NCI-H460 (cell line): ENCODE measurements around the gene NOC4L. TPM values are rescaled to one million over a fixed set of nuclear protein-coding genes. Genes with fewer than 3 reads are reported as not detected.

Experiments used
- DNase-seq: peaks from one replicate; pipeline ENCODE4 v3.0.0-alpha.2; 2016; ENCODE audit warnings: low read depth; ENCODE audit errors: extremely low read depth
- total RNA-seq: library from RNA; depleted of rRNA; stranded (reverse); fragments of >200 nt; shearing (Covaris generic); gene quantifications from 2 replicates; pipeline ENCODE4 v1.2.3, GENCODE V29; 2014

Gene NOC4L
- total RNA-seq, 1 experiment from 2014 or later, result 26.4 TPM

GRCh38 chr12:132166801-132167591, 22.7 kb downstream of the NOC4L start:
- DNase-seq, result no peak

- no peak for DNase-seq
Measured at GRCh38 chr12:132167611-132168310, 23.5 kb downstream of the NOC4L start.

DNA sequence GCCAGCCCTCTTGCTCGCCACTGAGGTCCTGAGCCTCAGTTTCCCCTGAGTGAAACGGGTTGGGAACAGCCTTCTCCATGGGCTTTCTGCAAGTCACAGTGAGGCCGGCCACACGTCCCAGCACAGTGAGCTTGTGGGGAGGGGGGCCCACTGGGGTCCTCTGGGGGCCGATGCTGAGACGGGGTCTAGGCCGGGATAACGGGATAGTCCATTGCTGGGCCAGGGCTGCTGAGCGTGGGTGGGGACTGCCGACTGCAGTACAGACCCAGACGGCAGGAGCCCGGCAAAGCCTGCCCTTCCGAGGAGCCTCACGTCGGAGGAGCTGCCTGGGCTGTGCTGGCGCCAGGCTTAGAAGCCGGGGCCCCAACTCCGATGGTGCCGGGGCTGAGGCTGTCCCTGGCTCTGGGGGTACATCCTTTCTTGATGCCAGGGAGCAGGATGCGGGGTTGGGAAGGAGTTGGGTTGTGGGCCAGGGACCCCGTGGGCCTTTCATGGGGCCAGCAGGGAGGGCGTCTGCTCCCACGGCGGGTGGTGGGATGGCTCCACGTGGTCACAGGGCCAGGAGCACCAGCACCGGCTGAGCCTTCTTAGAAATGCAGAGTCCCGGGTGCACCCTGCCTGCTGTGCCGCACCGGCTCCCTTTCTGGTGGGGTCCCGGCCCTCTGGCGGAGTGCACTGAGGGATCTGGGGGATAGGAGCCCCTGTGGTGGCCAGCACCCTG, 24.2 kb downstream of the NOC4L start:
- no peak for DNase-seq

DNA sequence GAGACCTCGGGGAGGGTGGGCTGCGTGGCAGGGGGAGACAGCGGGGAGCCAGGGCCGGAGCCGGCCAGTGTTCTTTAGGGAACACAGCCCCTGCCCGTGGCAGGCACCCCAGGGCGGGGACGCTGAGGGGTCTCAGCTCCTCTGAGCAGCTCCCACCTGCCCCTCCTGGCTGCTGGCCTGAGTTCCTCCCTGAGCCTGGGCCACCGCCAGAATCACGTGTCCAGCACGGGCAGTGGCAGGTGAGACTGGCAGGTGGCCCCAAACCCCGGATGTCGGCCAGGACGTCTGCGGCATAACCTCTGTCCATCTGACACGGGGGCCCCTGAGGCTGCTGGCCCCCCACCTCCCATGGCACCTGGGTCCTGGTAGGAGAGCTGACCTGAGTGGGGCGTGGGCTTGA, 25.1 kb downstream of the NOC4L start:
- no peak for DNase-seq

GRCh38 chr12:132170094-132170636, 25.9 kb downstream of the NOC4L start:
- no peak for DNase-seq

DNA sequence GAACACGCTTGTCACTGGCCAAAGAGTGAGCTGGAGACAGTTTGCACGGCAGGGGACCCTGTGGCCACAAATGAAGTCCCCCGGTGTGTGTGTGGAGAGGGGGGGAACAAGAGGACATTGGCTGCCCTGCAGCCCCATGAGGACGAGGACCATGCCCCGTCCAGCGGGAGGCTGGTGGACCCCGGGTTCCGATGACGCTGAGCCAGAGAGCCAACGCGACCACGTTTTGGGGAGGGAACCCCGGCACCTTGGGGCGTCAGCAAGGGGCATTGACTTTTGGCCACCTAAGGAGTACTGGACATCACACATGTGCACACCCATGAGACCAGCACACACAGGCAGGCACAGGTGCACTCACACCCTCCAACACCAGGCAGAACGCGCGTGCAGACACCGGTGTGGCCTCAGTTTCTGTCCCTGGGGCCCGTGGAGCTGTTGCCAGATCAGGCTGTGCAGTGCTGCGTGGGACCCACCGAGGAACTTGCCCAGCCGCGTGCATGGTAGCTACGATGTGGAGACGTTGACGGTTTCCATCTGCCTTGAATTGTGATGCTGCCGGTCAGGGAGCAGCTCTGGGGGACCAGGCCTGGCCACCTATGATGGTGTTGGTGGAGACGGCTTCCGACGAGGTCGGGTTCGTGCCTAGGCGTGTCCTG, 26.5 kb downstream of the NOC4L start:
- DNase-seq, result no peak

DNA sequence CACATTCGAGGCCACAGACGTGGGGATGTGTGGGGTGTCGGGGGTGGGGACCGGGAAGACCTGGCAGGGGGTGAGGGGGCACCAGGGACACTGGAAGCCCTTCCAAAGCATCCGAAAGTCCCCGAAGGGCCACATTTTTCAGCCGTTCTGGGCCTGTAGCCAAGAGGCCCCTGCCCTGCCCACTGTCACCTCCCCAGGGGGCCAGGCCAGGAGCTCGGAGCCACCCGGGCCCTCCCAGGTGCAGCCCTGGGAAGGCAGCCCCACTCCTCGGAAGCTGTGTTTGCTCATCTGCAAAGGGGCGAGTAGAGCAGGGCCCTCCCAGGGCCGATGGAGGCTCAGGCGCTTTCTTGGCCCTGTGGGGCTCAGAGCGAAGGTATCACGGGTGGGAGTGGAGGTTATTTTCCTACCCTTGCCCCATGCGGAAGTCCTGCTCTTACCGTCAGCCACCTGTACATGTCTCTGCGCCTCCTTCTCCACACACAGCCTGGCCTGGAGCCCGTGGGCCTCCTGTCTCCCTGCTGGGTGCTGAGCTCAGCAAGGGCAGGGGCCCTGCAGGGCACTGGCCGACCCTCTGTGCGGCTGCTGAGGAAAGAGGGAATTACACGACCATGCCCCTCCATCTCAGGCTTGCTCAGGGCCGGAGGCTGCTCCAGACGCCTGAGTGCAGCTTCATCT, 27.2 kb downstream of the NOC4L start:
- DNase-seq, result no peak

DNA sequence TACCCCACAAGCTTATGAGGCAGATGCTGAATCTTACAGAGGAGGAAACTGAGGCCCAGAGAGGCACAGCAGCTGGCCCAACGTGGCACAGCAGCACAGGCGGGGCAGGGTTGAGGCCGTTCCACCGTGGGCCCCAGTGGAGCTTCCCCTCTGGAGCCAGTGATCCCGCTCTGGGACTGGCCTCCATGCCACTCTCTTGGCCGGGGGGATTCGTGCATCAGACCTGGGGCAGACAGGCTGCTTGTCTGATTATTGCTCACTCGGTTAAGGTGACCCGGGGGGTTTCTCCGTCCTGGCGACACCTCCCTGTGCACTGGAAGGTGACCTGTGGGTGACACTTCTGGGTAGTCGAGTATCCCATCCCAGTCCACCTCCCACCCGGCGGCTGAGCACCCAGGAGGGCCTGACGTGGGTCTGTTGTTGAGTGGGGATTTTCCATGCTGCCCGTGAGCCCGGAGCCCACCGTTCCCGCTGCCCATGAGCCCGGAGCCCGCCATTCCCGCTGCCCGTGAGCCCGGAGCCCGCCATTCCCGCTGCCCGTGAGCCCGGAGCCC, 27.8 kb downstream of the NOC4L start:
- no peak for DNase-seq

GRCh38 chr12:132172619-132173018, 28.4 kb downstream of the NOC4L start:
- no peak for DNase-seq

DNA sequence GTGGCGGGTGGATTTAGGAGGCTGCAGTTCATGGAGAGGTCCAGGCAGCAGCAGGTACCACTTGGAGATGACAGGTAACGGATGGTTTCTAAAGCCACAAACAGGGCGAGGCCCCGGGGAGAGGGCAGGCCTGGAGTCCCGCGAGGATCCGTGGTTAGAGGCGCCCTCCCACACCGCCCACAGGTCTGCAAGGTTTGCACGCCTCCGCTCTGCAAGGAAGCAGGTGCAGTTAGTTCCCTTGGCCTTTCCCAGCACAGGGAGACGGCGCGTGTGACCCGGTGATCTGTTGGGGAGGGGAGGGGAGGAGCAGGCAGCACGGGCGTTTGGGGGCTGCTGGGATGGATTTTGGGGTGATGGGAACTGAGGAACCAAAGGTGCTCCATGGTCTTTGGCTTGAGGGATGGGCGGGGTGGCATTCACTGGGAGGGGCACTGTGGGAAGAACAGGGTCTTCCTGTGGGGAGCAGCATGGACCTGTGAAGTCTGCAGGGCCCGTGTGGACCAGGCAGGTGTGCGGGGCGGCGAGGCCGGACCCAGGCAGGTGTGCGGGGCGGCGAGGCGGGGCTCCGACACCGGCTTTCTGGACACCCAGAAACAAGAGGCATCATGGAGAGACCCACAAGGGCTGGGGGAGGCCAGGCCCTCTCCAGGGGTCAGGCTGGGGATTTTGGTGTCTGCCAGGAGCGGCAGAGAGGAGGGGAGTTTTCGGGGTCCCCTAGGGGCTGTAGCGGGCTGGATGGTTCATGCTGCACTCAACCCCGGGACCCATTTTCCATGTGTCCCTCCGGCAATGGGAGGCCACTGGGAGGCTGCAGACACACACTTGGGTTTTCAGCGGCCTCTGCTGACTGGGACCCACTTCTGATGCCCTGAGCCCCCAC, 29.1 kb downstream of the NOC4L start:
- DNase-seq, result no peak

GRCh38 chr12:132174015-132174838, 30.0 kb downstream of the NOC4L start:
- DNase-seq, result no peak

- DNase-seq, result no peak
Measured at GRCh38 chr12:132174839-132175490, 30.7 kb downstream of the NOC4L start.

- no peak for DNase-seq
Measured at GRCh38 chr12:132175496-132176384, 31.5 kb downstream of the NOC4L start.

GRCh38 chr12:132176385-132176919, 32.2 kb downstream of the NOC4L start:
- DNase-seq, result no peak

DNA sequence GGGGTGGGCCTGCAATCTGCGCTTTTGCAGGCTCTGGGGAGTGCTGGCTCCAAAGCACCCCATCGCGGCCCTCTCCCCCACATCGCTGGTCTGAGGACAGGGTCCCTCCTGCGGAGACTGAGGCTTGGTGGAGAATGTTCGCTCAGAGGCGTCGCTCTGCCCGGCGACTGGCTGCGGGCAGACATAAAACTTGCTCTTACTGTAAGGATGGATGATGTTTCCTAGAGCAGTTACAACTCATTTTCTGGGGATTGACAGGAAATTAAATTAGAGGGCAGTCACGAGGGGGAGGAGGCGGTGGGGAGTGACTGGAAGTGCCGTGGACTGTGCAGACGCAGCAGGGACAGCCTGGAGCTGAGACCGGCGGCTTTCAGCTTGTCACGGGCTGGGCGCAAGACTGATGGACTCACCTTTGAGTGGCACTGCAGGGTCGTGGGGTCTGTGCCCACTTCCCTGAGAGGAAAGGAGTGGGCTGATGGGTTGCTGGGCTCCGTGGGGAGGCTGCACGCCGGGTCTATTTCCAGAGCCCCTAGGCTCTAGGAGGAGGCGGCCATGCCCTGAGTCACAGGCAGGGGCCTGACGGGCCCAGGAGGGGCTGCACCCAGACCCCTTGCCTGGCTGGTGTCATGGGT, 32.8 kb downstream of the NOC4L start:
- DNase-seq, result no peak

DNA sequence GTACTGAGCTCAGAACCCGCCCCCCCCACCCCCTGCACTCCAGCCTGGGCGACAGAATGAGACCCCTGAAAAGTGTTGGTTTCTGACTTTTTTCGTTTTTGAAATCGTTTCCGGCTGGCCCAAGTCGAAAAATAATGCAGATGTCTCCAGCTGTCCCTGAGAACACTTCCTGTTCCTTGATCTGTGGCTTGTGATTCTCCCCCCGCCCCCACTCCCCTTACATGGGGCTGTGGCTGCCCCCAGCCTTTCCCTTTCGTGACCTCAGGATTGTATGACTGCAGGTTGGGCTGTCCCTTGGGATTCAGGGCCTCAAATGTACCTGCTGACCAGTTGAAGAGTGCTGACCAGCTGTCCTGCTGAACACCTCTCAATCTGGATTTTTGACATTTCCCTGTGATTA, 34.1 kb downstream of the NOC4L start:
- DNase-seq, result no peak
